Sigmoid colon (tissue), 7 donors: Measurements from ENCODE around the gene CEP170. TPM values are rescaled to one million over a fixed set of nuclear protein-coding genes. Genes with fewer than 3 reads are reported as not detected.
"Not testable (repeated sequence)": the region's sequence is repeated elsewhere in the genome, so short reads cannot be mapped to it uniquely, and the experiment has no call there.

Source experiments
- DNase-seq: peaks from one replicate; pipeline ENCODE4 v3.0.0-alpha.2; 2019
- H3K27ac ChIP-seq, 4 donors: fragments of 200-600 bp; sonication (generic); one replicate each; pipeline ENCODE4 v1.5.1; 2016 to 2019; ENCODE audit warnings: mild to moderate bottlenecking in 1 of 4
- H3K27me3 ChIP-seq, 3 donors: fragments of 200-600 bp; sonication (generic); one replicate each; pipeline ENCODE4 v1.5.1; 2019; ENCODE audit warnings: mild to moderate bottlenecking in 1 of 3
- H3K36me3 ChIP-seq, 4 donors: fragments of 200-600 bp; sonication (generic); one replicate each; pipeline ENCODE4 v1.5.1; 2016 to 2019
- H3K4me1 ChIP-seq, 4 donors: fragments of 200-600 bp; sonication (generic); one replicate each; pipeline ENCODE4 v1.5.1; 2017 to 2019
- H3K4me3 ChIP-seq, 4 donors: fragments of 200-600 bp; sonication (generic); one replicate each; pipeline ENCODE4 v1.5.1; 2017 to 2019; ENCODE audit warnings: mild to moderate bottlenecking in 2 of 4, moderate library complexity in 1 of 4
- H3K9me3 ChIP-seq, 4 donors: fragments of 200-600 bp in 3 of 4; sonication (generic) in 3 of 4; one replicate each; pipeline versions ENCODE4 v1.5.1 to v1.6.1; 2013 to 2019
- EP300 ChIP-seq, 4 donors: sonication (generic); formaldehyde crosslinking; IDR thresholded peaks; one replicate each; pipeline ENCODE4 v1.6.1; 2017; ENCODE audit warnings: antibody characterized with exemption in 4 of 4
- POLR2A ChIP-seq, 2 donors: fragments of 450-650 bp; IDR thresholded peaks; one replicate each; pipeline ENCODE4 v1.6.1; 2016; ENCODE audit warnings: antibody characterized with exemption in 2 of 2, mild to moderate bottlenecking in 2 of 2, moderate library complexity in 2 of 2
- POLR2AphosphoS5 ChIP-seq, 4 donors: sonication (generic); formaldehyde crosslinking; IDR thresholded peaks; one replicate each; pipeline ENCODE4 v1.6.1; 2017; ENCODE audit warnings: antibody characterized with exemption in 4 of 4
- WGBS, 2 donors: extraction: QIAGEN DNeasy Blood & Tissue Kit; methylation state at CpG; one replicate each; pipeline ENCODE4 v1.1.7; 2013; 5-methylcytosine and 5-hydroxymethylcytosine counted together
- intact Hi-C: fragments of 100-400 bp; cut with DNase I; formaldehyde crosslinking; loops from one replicate; pipeline ENCODE4 v1.15.1; 2023
- polyA plus RNA-seq, 3 donors: library from polyadenylated mRNA; stranded (reverse); fragments of 200-250 nt; gene quantifications; one replicate each; pipeline ENCODE4 v1.2.3, GENCODE V29; 2013
- total RNA-seq, 4 donors: library from RNA; depleted of rRNA; stranded (reverse); fragments of >200 nt; gene quantifications; one replicate each; pipeline ENCODE4 v1.1.0, GENCODE V29; 2016
- TF ChIP-seq, protein P1 (sequence below), 4 experiments: fragments of 450-650 bp in 3 of 4; fragments of 200-600 bp in 1 of 4; IDR thresholded peaks; one replicate each; pipeline ENCODE4 v1.5.1; 2016 to 2019; ENCODE audit warnings: antibody characterized with exemption in 4 of 4, mild to moderate bottlenecking in 3 of 4, moderate library complexity in 2 of 4
- donor health status: healthy with polysubstance abuse.
- donor health status: Bipolar disorder and iron deficiency.
- donor health status: healthy.

Gene CEP170
- total and polyA plus RNA-seq, 7 donors: 4.6 to 46.3 (median 27.6) TPM

DNA sequence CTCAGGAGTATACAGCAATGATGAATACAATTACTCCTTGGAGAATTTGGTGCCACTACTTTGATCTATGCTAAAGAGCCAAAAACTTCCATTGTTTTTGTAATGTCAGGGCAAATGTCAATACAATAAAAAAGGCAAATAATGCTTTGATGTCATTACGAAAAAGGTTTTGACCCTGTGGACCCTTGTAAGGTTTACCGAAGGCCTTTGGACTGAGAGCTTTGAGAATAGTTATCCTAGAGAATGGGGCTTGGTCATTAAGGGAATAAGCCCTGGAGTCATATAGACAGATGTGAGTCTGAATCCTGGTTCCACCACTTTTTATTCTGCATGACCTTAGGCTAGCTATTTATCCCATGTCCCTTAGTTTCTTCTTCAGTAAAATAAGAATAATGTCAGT is 27.5 kb downstream of the CEP170 start:
- WGBS, 2 donors: 59 to 80% methylated on average over 2 of the region's 2 CpGs
- intact Hi-C loops: no loop called here

DNA sequence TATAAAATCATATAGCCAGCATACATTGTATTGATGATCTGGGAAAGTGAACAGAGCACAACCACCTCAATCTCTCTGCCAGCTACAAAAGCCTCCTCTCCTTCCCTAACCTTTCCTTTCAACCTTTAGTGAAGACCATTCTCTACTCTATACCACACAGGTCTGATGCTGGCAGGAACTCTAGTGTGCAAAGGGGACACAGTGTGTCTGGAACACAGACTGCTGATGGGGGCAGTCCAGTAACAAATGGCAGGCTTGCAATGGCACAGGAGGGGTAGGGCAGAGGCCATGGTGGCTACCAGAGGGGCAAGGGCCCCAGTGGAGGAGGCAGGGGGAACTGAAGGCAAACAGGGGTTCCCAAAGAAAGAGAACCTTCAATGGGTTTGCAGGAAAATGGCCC is 37.0 kb downstream of the CEP170 start:
- Histone ChIP-seq H3K9me3 (no peaks in the 10 kb centered on the region), H3K27ac (no peak overlapping the region), H3K4me3 (no peak overlapping the region), H3K36me3 (peaks cover 0 to 30% (median 10%) of the 10 kb centered on the region in 4 donors), H3K4me1 (peaks cover 0 to 7% (median 3%) of the 10 kb centered on the region in 4 donors), H3K27me3 (no peaks in the 10 kb centered on the region)
- intact Hi-C loops: no loop called here
- no peak for DNase-seq
- TF ChIP-seq EP300 (IDR thresholded peaks at IDR 0.05): no peak
- TF ChIP-seq POLR2A (IDR thresholded peaks at IDR 0.05): no peak
- TF ChIP-seq POLR2AphosphoS5 (IDR thresholded peaks at IDR 0.05): no peak
- TF ChIP-seq, protein P1, sequence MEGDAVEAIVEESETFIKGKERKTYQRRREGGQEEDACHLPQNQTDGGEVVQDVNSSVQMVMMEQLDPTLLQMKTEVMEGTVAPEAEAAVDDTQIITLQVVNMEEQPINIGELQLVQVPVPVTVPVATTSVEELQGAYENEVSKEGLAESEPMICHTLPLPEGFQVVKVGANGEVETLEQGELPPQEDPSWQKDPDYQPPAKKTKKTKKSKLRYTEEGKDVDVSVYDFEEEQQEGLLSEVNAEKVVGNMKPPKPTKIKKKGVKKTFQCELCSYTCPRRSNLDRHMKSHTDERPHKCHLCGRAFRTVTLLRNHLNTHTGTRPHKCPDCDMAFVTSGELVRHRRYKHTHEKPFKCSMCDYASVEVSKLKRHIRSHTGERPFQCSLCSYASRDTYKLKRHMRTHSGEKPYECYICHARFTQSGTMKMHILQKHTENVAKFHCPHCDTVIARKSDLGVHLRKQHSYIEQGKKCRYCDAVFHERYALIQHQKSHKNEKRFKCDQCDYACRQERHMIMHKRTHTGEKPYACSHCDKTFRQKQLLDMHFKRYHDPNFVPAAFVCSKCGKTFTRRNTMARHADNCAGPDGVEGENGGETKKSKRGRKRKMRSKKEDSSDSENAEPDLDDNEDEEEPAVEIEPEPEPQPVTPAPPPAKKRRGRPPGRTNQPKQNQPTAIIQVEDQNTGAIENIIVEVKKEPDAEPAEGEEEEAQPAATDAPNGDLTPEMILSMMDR (IDR thresholded peaks at IDR 0.05): no peak

More for the DNA sequence above, 27.5 kb downstream of the CEP170 start:
- no peaks in the 10 kb centered on the region for H3K4me1 ChIP-seq
- TF ChIP-seq POLR2AphosphoS5 (IDR thresholded peaks at IDR 0.05) (no peak), EP300 (IDR thresholded peaks at IDR 0.05) (no peak), POLR2A (IDR thresholded peaks at IDR 0.05) (no peak)
- TF ChIP-seq, protein P1 (IDR thresholded peaks at IDR 0.05): no peak
- H3K4me3 ChIP-seq: no peak overlapping the region
- no peaks in the 10 kb centered on the region for H3K27me3 ChIP-seq
- no peak for DNase-seq
- H3K9me3 ChIP-seq: peaks cover 0 to 17% (median 5%) of the 10 kb centered on the region in 4 donors
- no peak overlapping the region for H3K27ac ChIP-seq
- H3K36me3 ChIP-seq: peaks cover 0 to 15% (median 3%) of the 10 kb centered on the region in 4 donors

DNA sequence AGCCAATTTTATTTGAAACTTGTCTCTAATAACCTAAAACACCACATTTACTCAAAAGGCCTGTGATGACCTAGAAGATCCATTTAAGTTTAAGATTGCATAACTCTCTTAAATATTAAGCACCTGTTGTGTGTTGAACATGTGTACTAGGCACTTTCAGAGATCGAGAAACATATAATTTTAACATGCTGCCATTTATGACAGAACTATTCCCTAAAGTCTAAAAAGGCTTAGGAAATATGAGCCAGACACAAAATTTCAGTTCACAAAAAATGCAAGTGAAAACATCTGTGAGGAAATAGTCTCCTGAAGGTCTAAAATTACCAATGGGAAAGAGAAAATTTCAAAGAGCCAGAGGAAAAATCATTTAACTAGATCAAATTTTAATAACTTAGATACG is 37.7 kb downstream of the CEP170 start:
- Histone ChIP-seq H3K4me1 (peaks cover 0 to 14% (median 9%) of the 10 kb centered on the region in 4 donors), H3K4me3 (no peak overlapping the region), H3K9me3 (no peaks in the 10 kb centered on the region), H3K36me3 (peaks cover 0 to 26% (median 10%) of the 10 kb centered on the region in 4 donors), H3K27ac (no peak overlapping the region), H3K27me3 (no peaks in the 10 kb centered on the region)
- TF ChIP-seq EP300 (IDR thresholded peaks at IDR 0.05) (no peak), POLR2AphosphoS5 (IDR thresholded peaks at IDR 0.05) (no peak), POLR2A (IDR thresholded peaks at IDR 0.05) (no peak)
- TF ChIP-seq, protein P1 (IDR thresholded peaks at IDR 0.05): no peak
- DNase-seq: no peak
- intact Hi-C loops: no loop called here
- 93 to 99% methylated on average over 2 of the region's 2 CpGs for WGBS, 2 donors

GRCh38 chr1:243216741-243217140 is 38.3 kb downstream of the CEP170 start:
- peaks cover 0 to 17% (median 14%) of the 10 kb centered on the region in 4 donors for H3K4me1 ChIP-seq
- intact Hi-C loops: no loop called here
- H3K36me3 ChIP-seq: peaks cover 0 to 22% (median 10%) of the 10 kb centered on the region in 4 donors
- no peak for DNase-seq
- H3K4me3 ChIP-seq: no peak overlapping the region
- WGBS, 2 donors: 98% methylated on average over 2 of the region's 2 CpGs
- H3K27ac ChIP-seq: no peak overlapping the region
- H3K27me3 ChIP-seq: no peaks in the 10 kb centered on the region
- TF ChIP-seq, protein P1 (IDR thresholded peaks at IDR 0.05): no peak
- TF ChIP-seq POLR2A (IDR thresholded peaks at IDR 0.05) (no peak), POLR2AphosphoS5 (IDR thresholded peaks at IDR 0.05) (no peak), EP300 (IDR thresholded peaks at IDR 0.05) (no peak)
- no peaks in the 10 kb centered on the region for H3K9me3 ChIP-seq

DNA sequence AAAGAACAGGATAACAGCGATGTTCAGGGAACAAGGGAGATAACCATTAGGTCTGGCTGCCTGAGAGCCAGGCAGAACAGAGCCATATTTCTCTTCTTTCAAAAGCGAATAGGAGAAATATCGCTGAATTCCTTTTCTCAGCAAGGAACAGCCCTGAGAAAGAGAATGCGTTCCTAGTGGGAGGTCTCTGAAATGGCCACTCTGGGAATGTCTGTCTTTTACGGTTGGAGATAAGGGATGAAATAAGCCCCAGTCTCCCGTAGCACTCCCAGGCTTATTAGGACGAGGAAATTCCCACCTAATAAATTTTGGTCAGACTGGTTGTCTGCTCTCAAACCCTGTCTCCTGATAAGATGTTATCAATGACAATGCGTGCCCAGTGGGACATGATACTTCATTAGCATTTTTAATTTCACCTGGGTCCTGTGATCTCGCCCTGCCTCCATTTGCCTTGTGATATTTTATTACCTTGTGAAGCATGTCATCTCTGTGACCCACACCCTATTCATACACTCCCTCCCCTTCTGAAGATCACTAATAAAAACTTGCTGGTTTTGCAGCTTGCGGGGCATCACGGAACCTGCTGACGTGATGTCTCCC is 39.7 kb downstream of the CEP170 start:
- intact Hi-C loops, H3K36me3 ChIP-seq, H3K27ac ChIP-seq, H3K9me3 ChIP-seq, H3K4me3 ChIP-seq, H3K27me3 ChIP-seq, DNase-seq: not testable (repeated sequence)
- H3K4me1 ChIP-seq: peaks cover 0 to 17% (median 14%) of the 10 kb centered on the region in 4 donors
- 87 to 88% methylated on average over 11 of the region's 12 CpGs for WGBS, 2 donors
